NT2/D1 (cell line): ENCODE measurements around the gene CXCL8.

Source experiments
- SUZ12 ChIP-seq: IDR thresholded peaks from 2 replicates; pipeline ENCODE4 v1.6.1; 2011; ENCODE audit not compliant: insufficient read length, insufficient read depth; ENCODE audit errors: extremely low read depth
- YY1 ChIP-seq: IDR thresholded peaks from 2 replicates; pipeline ENCODE4 v1.6.1; 2011; ENCODE audit not compliant: insufficient read length, insufficient read depth
- ZNF274 ChIP-seq: IDR thresholded peaks from 2 replicates; pipeline ENCODE4 v1.6.1; 2011; ENCODE audit warnings: mild to moderate bottlenecking, low read depth, low read length

DNA sequence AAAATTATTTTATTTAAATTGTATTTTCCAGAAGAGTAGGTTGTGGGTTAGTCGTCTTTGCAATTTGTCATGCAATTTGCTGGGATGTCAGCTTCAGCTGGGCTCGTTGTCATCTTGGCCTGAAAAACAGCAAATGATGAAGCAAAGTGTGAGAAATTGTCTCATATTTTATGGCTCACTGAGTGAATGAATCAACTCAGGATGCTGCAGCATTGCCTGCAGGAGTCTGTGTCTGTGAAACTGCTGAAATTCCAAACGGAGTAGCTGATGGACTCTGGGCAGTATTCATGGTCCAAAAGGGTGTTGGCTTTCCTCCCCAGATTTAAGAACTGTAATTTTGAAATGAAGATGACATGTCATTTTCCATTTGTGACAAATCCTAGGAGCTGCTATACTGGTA, 37.2 kb downstream of the CXCL8 start:
- no peak for TF ChIP-seq YY1
- no peak for TF ChIP-seq ZNF274
- no peak for TF ChIP-seq SUZ12
